Kidney (tissue), 14 donors: Measurements from ENCODE around the gene SP140. TPM values are rescaled to one million over a fixed set of nuclear protein-coding genes. Genes with fewer than 3 reads are reported as not detected.

Source experiments
- DNase-seq, 5 donors: peaks; one replicate each; pipeline ENCODE4 v3.0.0-alpha.2; 2013 to 2020
- FAIRE-seq: peaks from 2 replicates; lab custom pipeline; 2012; peaks lifted over from hg19 to GRCh38; lab: Jason Lieb, UNC
- H3K27ac ChIP-seq, 2 donors: one replicate each; pipeline ENCODE4 v1.7.0; 2013; ENCODE audit warnings: low read depth in 2 of 2, low read length in 2 of 2, inconsistent platforms in 1 of 2
- H3K27me3 ChIP-seq: one replicate; pipeline ENCODE4 v1.7.1; 2013; ENCODE audit warnings: low read length, inconsistent platforms; ENCODE audit not compliant: control insufficient read depth, insufficient read depth
- H3K36me3 ChIP-seq, 3 donors: one replicate each; pipeline versions ENCODE4 v1.7.0 to v1.7.1; 2013; ENCODE audit warnings: low read length in 3 of 3, control low read depth in 1 of 3, inconsistent platforms in 1 of 3; ENCODE audit not compliant: insufficient read depth in 3 of 3, control insufficient read depth in 2 of 3
- H3K4me1 ChIP-seq, 3 donors: one replicate each; pipeline versions ENCODE4 v1.7.0 to v1.7.1; 2013; ENCODE audit warnings: low read length in 3 of 3, inconsistent platforms in 1 of 3, low read depth in 1 of 3; ENCODE audit not compliant: control insufficient read depth in 2 of 3, insufficient read depth in 2 of 3
- H3K4me3 ChIP-seq, 3 donors: one replicate each; pipeline versions ENCODE4 v1.7.0 to v1.8.1; 2013; ENCODE audit warnings: low read length in 3 of 3, control low read depth in 1 of 3, inconsistent platforms in 1 of 3
- H3K9ac ChIP-seq, 3 donors: one replicate each; pipeline versions ENCODE4 v1.7.0 to v1.7.1; 2013; ENCODE audit warnings: low read length in 3 of 3, control low read depth in 1 of 3, inconsistent platforms in 1 of 3
- H3K9me3 ChIP-seq, 3 donors: one replicate each; pipeline versions ENCODE4 v1.7.0 to v1.7.1; 2013; ENCODE audit warnings: low read length in 3 of 3, control low read depth in 1 of 3, inconsistent platforms in 1 of 3; ENCODE audit not compliant: control insufficient read depth in 2 of 3, insufficient read depth in 1 of 3
- CTCF ChIP-seq: IDR thresholded peaks from 3 replicates; pipeline ENCODE4 v1.5.1; 2012; ENCODE audit warnings: mild to moderate bottlenecking, moderate library complexity, borderline replicate concordance; ENCODE audit not compliant: insufficient read depth; ENCODE audit errors: extremely low read depth
- intact Hi-C: fragments of 100-400 bp; cut with DNase I; formaldehyde crosslinking; loops from one replicate; pipeline ENCODE4 v1.11.1; 2022
- polyA plus RNA-seq: library from polyadenylated mRNA; stranded (reverse); fragments of 350-450 nt; fragmentation: Illumina TruSeq; extraction: RNeasy Lipid Tissue Mini Kit (QIAGEN cat#74804); gene quantifications from one replicate; pipeline ENCODE4 v1.2.3, GENCODE V29; 2014; ENCODE audit warnings: low read depth, low replicate concordance; ENCODE audit not compliant: insufficient read depth
- total RNA-seq: library from RNA; stranded (reverse); fragmentation: NEBNext Ultra II Directional; extraction: Animal tissue kit (Norgen Biotek cat#: 25700); gene quantifications from one replicate; pipeline ENCODE4 v1.2.1, GENCODE V29; 2021
- donor health status: control.
- donor health status: control.
- donor health status: control.
- donor health status: control.
- donor health status: control.
- donor health status: DM: yes; HTN: yes; CAD: no.
- donor health status: Normal renal cell carcinoma (clear cell type).

The SP140 gene
- total and polyA plus RNA-seq, 2 donors from 2014 or later, result 0.52 to 7.3 TPM

GRCh38 chr2:230254152-230254881 lies 28.8 kb downstream of the SP140 start:
- Histone ChIP-seq H3K36me3 (no peaks in the 10 kb centered on the region), H3K9ac (no peak overlapping the region), H3K27ac (no peak overlapping the region), H3K4me3 (no peak overlapping the region), H3K27me3 (no peaks in the 10 kb centered on the region), H3K4me1 (no peaks in the 10 kb centered on the region), H3K9me3 (no peaks in the 10 kb centered on the region)
- DNase-seq (no peak), FAIRE-seq (no peak)
- no peak for TF ChIP-seq CTCF
- intact Hi-C loops, result no loop called here

- no peak for FAIRE-seq
- intact Hi-C loops, result no loop called here
- no peak for TF ChIP-seq CTCF
These were observed 31.3 kb downstream of the SP140 start for GRCh38 chr2:230256733-230257332.

GRCh38 chr2:230258483-230258882 lies 32.9 kb downstream of the SP140 start:
- FAIRE-seq, result no peak
- intact Hi-C loops, result no loop called here

More at GRCh38 chr2:230256733-230257332, 31.3 kb downstream of the SP140 start:
- H3K9ac ChIP-seq, result no peak overlapping the region
- no peak for DNase-seq
- H3K27ac ChIP-seq, result no peak overlapping the region
- H3K4me3 ChIP-seq, result no peak overlapping the region
- no peaks in the 10 kb centered on the region for H3K9me3 ChIP-seq
- H3K4me1 ChIP-seq, result no peaks in the 10 kb centered on the region
- no peaks in the 10 kb centered on the region for H3K36me3 ChIP-seq
- H3K27me3 ChIP-seq, result no peaks in the 10 kb centered on the region

More at GRCh38 chr2:230258483-230258882, 32.9 kb downstream of the SP140 start:
- H3K36me3 ChIP-seq, result no peaks in the 10 kb centered on the region
- no peak overlapping the region for H3K4me3 ChIP-seq
- H3K27me3 ChIP-seq, result no peaks in the 10 kb centered on the region
- DNase-seq, result no peak
- no peak overlapping the region for H3K9ac ChIP-seq
- no peaks in the 10 kb centered on the region for H3K4me1 ChIP-seq
- H3K27ac ChIP-seq, result no peak overlapping the region
- H3K9me3 ChIP-seq, result no peaks in the 10 kb centered on the region
- TF ChIP-seq CTCF, result no peak
